IMR-90 (cell line): ENCODE measurements around the gene CPN1. TPM values are rescaled to one million over a fixed set of nuclear protein-coding genes. Genes with fewer than 3 reads are reported as not detected.
A peak's percentile ranks its signal among the peaks of the same experiment; 100 is the strongest.

Experiments used
- ATAC-seq: fragments of 200-7000 bp; cut with Tn5 transposase; 2 replicates; pipeline ENCODE4 v1.9.1; 2020; ENCODE audit warnings: low read depth, mild to moderate bottlenecking, moderate library complexity
- BruUV-seq: library from RNA; stranded (reverse); fragments of 400-500 nt; replicated peaks from 2 replicates; lab custom pipeline; 2021; lab: Mats Ljungman, UMichigan
- CTCF ChIA-PET: fragments of 300-600 bp; formaldehyde crosslinking; extraction: SDS; loops from one replicate; lab custom pipeline; 2021; ENCODE audit warnings: antibody characterized with exemption; lab: Yijun Ruan, JAX
- POLR2A ChIA-PET: fragments of 300-600 bp; sonication (Branson Sonifier 250); formaldehyde crosslinking; loops from one replicate; lab custom pipeline; 2022; ENCODE audit warnings: antibody characterized with exemption; ENCODE audit not compliant: unreplicated experiment; lab: Charles Lee
- DNase-seq: peaks from one replicate; pipeline ENCODE4 v3.0.0; 2013
- H2AFZ ChIP-seq: replicated peaks from 2 replicates; pipeline ENCODE3; 2013; ENCODE audit warnings: low read length, mild to moderate bottlenecking; ENCODE audit not compliant: poor library complexity
- H2AK5ac ChIP-seq: 2 replicates; pipeline ENCODE4 v1.6.1; 2013; ENCODE audit warnings: low read depth, low read length, inconsistent platforms
- H2AK9ac ChIP-seq: replicated peaks from 2 replicates; pipeline ENCODE3; 2013; ENCODE audit warnings: mild to moderate bottlenecking, low read depth, low read length, moderate library complexity; ENCODE audit not compliant: poor library complexity
- H2BK120ac ChIP-seq: 2 replicates; pipeline ENCODE4 v1.6.1; 2013; ENCODE audit warnings: low read depth, low read length, inconsistent platforms
- H2BK15ac ChIP-seq: 3 replicates; pipeline ENCODE4 v1.6.1; 2013; ENCODE audit warnings: low read depth, low read length, inconsistent platforms
- H2BK20ac ChIP-seq: 2 replicates; pipeline ENCODE4 v1.6.1; 2013; ENCODE audit warnings: low read depth, mild to moderate bottlenecking, inconsistent platforms, low read length, moderate library complexity
- H2BK5ac ChIP-seq: 2 replicates; pipeline ENCODE4 v1.6.1; 2013; ENCODE audit warnings: mild to moderate bottlenecking, low read depth, low read length, inconsistent platforms; ENCODE audit not compliant: poor library complexity, severe bottlenecking
- H3K14ac ChIP-seq: replicated peaks from 2 replicates; pipeline ENCODE4 v1.6.1; 2013; ENCODE audit warnings: low read depth, low read length, inconsistent platforms
- H3K18ac ChIP-seq: 2 replicates; pipeline ENCODE4 v1.6.1; 2013; ENCODE audit warnings: low read depth, low read length, control low read depth
- H3K23ac ChIP-seq: 2 replicates; pipeline ENCODE4 v1.6.1; 2013; ENCODE audit warnings: low read depth, low read length, inconsistent platforms
- H3K27ac ChIP-seq: 2 replicates; pipeline ENCODE4 v1.5.1; 2013; ENCODE audit warnings: mild to moderate bottlenecking, control low read depth, low read length; ENCODE audit not compliant: insufficient read depth
- H3K27me3 ChIP-seq: 2 replicates; pipeline ENCODE4 v1.6.1; 2013; ENCODE audit warnings: low read length; ENCODE audit not compliant: control insufficient read depth, insufficient read depth
- H3K36me3 ChIP-seq: 2 replicates; pipeline ENCODE4 v1.6.1; 2013; ENCODE audit warnings: low read length, mixed read lengths; ENCODE audit not compliant: control insufficient read depth, insufficient read depth
- H3K4ac ChIP-seq: 2 replicates; pipeline ENCODE4 v1.6.1; 2013; ENCODE audit warnings: low read depth, low read length, inconsistent platforms
- H3K4me1 ChIP-seq: 2 replicates; pipeline ENCODE4 v1.6.1; 2013; ENCODE audit warnings: low read length, mixed read lengths; ENCODE audit not compliant: control insufficient read depth, insufficient read depth
- H3K4me2 ChIP-seq: 2 replicates; pipeline ENCODE4 v1.6.1; 2013; ENCODE audit warnings: low read depth, mild to moderate bottlenecking, control low read depth, low read length, moderate library complexity
- H3K4me3 ChIP-seq: 2 replicates; pipeline ENCODE4 v1.5.1; 2013; ENCODE audit warnings: low read depth, mild to moderate bottlenecking, control low read depth, low read length, moderate library complexity; ENCODE audit not compliant: insufficient read depth
- H3K56ac ChIP-seq: 2 replicates; pipeline ENCODE4 v1.6.1; 2013; ENCODE audit warnings: low read length, inconsistent platforms; ENCODE audit not compliant: insufficient read depth; ENCODE audit errors: extremely low read depth
- H3K79me1 ChIP-seq, 2 experiments: 2 replicates each; pipeline ENCODE4 v1.6.1; 2013; ENCODE audit warnings: low read length in 2 of 2, inconsistent platforms in 1 of 2, low read depth in 1 of 2
- H3K9ac ChIP-seq: 2 replicates; pipeline ENCODE4 v1.6.1; 2013; ENCODE audit warnings: low read depth, low read length, control low read depth
- H3K9me1 ChIP-seq: 2 replicates; pipeline ENCODE4 v1.6.1; 2013; ENCODE audit warnings: low read length, inconsistent platforms; ENCODE audit not compliant: insufficient read depth
- H3K9me3 ChIP-seq: 2 replicates; pipeline ENCODE4 v1.6.1; 2013; ENCODE audit warnings: low read length; ENCODE audit not compliant: control insufficient read depth, insufficient read depth
- H4K20me1 ChIP-seq: 2 replicates; pipeline ENCODE4 v1.6.1; 2013; ENCODE audit warnings: low read length, inconsistent platforms; ENCODE audit not compliant: insufficient read depth
- H4K5ac ChIP-seq: 2 replicates; pipeline ENCODE4 v1.6.1; 2013; ENCODE audit warnings: mild to moderate bottlenecking, low read depth, low read length, control low read depth
- H4K8ac ChIP-seq, 2 experiments: 2 replicates each; pipeline ENCODE4 v1.6.1; 2013; ENCODE audit warnings: low read depth in 2 of 2, low read length in 2 of 2, control low read depth in 1 of 2, inconsistent platforms in 1 of 2
- H4K91ac ChIP-seq: 2 replicates; pipeline ENCODE4 v1.6.1; 2013; ENCODE audit warnings: low read depth, low read length, inconsistent platforms; ENCODE audit not compliant: insufficient read depth
- BHLHE40 ChIP-seq: fragments of 150-350 bp; IDR thresholded peaks from 2 replicates; pipeline ENCODE4 v1.6.1; 2016; ENCODE audit warnings: mild to moderate bottlenecking, low read depth, low read length
- RAD21 ChIP-seq: IDR thresholded peaks from 2 replicates; pipeline ENCODE4 v1.6.1; 2012; ENCODE audit warnings: low read length, improper control_type of control experiment
- SMC3 ChIP-seq: fragments of 150-350 bp; IDR thresholded peaks from 2 replicates; pipeline ENCODE4 v1.6.1; 2016; ENCODE audit warnings: low read depth, mild to moderate bottlenecking, antibody characterized with exemption, low read length, moderate library complexity
- WGBS, 2 experiments: methylation state at CpG; one replicate each; pipeline versions ENCODE4 v1.1.5 to v1.1.7; 2013; ENCODE audit warnings: missing lambda C conversion rate in 2 of 2; ENCODE audit not compliant: insufficient read length in 1 of 2; ENCODE audit errors: extremely low coverage in 2 of 2; 5-methylcytosine and 5-hydroxymethylcytosine counted together
- dilution Hi-C: fragments of 300-500 bp; cut with HindIII; formaldehyde crosslinking; loops from one replicate; pipeline ENCODE4 v1.14.3; 2018; ENCODE audit warnings: low sequenced_read_pairs; ENCODE audit not compliant: unreplicated experiment
- in situ Hi-C: fragments of 300-500 bp; cut with MboI; formaldehyde crosslinking; loops from 3 replicates; pipeline ENCODE4 v1.14.3; 2019; ENCODE audit warnings: low sequenced_read_pairs, inconsistent platforms, mixed read lengths
- intact Hi-C: fragments of 100-400 bp; cut with micrococcal nuclease; formaldehyde crosslinking; loops from 2 replicates; pipeline ENCODE4 v1.10.0; 2022
- polyA plus RNA-seq, 3 experiments: library from polyadenylated mRNA; depleted of rRNA; stranded (reverse); fragments of >200 nt; gene quantifications; 2 replicates each; pipeline ENCODE4 v1.2.3, GENCODE V29; 2012; ENCODE audit warnings: low replicate concordance in 1 of 3
- total RNA-seq: library from RNA; depleted of rRNA; stranded (reverse); fragments of >200 nt; gene quantifications from 2 replicates; pipeline ENCODE4 v1.2.3, GENCODE V29; 2012
- TF ChIP-seq, protein P1 (sequence below): conservative IDR thresholded peaks from 2 replicates; pipeline ENCODE4 v1.5.1; 2012; ENCODE audit warnings: mild to moderate bottlenecking, low read depth, low read length, improper control_type of control experiment

CPN1 gene
- total and polyA plus RNA-seq, 2 of the 4 experiments (the other 2 are of a cell fraction): not detected

DNA sequence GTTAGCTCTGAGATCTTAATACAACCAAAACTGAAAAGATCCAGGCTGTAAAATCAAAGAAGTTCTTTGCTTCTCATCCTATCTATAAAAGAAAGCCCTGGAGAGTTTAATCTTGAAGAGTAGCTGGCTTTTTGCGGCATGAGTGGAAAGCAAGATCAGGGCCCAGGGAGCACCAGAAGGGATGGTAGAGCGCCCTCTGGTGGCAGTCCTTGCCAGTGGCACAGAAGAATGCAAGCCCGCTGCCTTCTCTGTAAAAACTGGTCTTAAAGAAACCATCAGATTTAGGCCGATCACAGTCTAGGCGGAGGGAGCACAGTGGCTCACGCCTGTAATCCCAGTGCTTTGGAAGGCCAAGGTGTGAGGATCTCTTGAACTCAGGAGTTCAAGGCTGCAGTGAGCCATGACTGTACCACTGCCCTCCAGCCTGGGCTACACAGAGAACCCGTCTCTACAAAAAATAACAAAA, 35.6 kb downstream of the CPN1 start:
- Histone ChIP-seq H2BK15ac (no peak overlapping the region), H2AK5ac (peak overlapping the region; percentile 74; the same call in 1 of the 2 replicates), H3K4me3 (no peak overlapping the region), H4K20me1 (no peaks in the 10 kb centered on the region), H3K27me3 (no peaks in the 10 kb centered on the region), H2BK20ac (peak overlapping the region; percentile 66; the same call in 1 of the 2 replicates), H3K9me3 (no peaks in the 10 kb centered on the region), H3K18ac (no peak overlapping the region), H3K4ac (peak overlapping the region; percentile 78; the same call in 1 of the 2 replicates), H3K79me1 (no peaks in the 10 kb centered on the region), H2AK9ac (no peak overlapping the region), H2BK120ac (peak overlapping the region; percentile 72; the same call in 1 of the 2 replicates), H3K4me1 (peaks cover 4% of the 10 kb centered on the region), H4K5ac (no peak overlapping the region), H3K36me3 (no peaks in the 10 kb centered on the region), H3K9ac (no peak overlapping the region), H2BK5ac (no peak overlapping the region), H3K4me2 (no peak overlapping the region), H3K14ac (no peak overlapping the region), H3K27ac (no peak overlapping the region), H3K56ac (no peak overlapping the region), H2AFZ (peak overlapping the region; percentile 85), H3K23ac (no peak overlapping the region), H4K8ac (peak overlapping the region in 1 of 2 experiments; percentile 83; a peak in 2 of 4 replicates), H4K91ac (peak overlapping the region; percentile 31; the same call in 1 of the 2 replicates), H3K9me1 (no peaks in the 10 kb centered on the region)
- intact Hi-C loops (loop anchor here (1.0 to 10.0 kb wide), 5 partner anchors 73 to 311 kb away; partner anchors contain the start of genes COX15 and CUTC), in situ Hi-C loops (loop anchor here (5.0 to 10.0 kb wide), 2 partner anchors 81 to 199 kb away; no protein-coding TSS in a partner anchor), dilution Hi-C loops (no loop called here)
- POLR2A ChIA-PET: interaction anchor here (1.0 kb wide), 1 partner anchor 40 kb away, joined by 17 read pairs; no protein-coding TSS in a partner anchor
- CTCF ChIA-PET: interaction anchor here (0.5 to 3.4 kb wide), 26 partner anchors 8 to 327 kb away, joined by 3 to 31 read pairs (median 4); partner anchors contain the start of gene DNMBP
- peak; percentile 92 for ATAC-seq
- peak; percentile 94 for TF ChIP-seq RAD21
- TF ChIP-seq BHLHE40: no peak
- TF ChIP-seq SMC3: peak; percentile 97
- TF ChIP-seq, protein P1, sequence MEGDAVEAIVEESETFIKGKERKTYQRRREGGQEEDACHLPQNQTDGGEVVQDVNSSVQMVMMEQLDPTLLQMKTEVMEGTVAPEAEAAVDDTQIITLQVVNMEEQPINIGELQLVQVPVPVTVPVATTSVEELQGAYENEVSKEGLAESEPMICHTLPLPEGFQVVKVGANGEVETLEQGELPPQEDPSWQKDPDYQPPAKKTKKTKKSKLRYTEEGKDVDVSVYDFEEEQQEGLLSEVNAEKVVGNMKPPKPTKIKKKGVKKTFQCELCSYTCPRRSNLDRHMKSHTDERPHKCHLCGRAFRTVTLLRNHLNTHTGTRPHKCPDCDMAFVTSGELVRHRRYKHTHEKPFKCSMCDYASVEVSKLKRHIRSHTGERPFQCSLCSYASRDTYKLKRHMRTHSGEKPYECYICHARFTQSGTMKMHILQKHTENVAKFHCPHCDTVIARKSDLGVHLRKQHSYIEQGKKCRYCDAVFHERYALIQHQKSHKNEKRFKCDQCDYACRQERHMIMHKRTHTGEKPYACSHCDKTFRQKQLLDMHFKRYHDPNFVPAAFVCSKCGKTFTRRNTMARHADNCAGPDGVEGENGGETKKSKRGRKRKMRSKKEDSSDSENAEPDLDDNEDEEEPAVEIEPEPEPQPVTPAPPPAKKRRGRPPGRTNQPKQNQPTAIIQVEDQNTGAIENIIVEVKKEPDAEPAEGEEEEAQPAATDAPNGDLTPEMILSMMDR: peak; percentile 93
- WGBS, 2 experiments: 10% methylated on average over 4 of the region's 7 CpGs; no CpG with 5 or more reads in 1 of the 2 experiments
- BruUV-seq: no TSS peak
- DNase-seq: peak; percentile 81
